Spleen (tissue), 7 donors: ENCODE results near the gene BEST1.

Experiments used
- POLR2A ChIP-seq, 3 donors: fragments of 450-650 bp; IDR thresholded peaks; one replicate each; pipeline ENCODE4 v1.5.1; 2017; ENCODE audit warnings: antibody characterized with exemption in 3 of 3, mild to moderate bottlenecking in 1 of 3
- POLR2AphosphoS5 ChIP-seq, 3 donors: sonication (generic); formaldehyde crosslinking; IDR thresholded peaks; one replicate each; pipeline ENCODE4 v1.5.1; 2017; ENCODE audit warnings: antibody characterized with exemption in 3 of 3
- TF ChIP-seq, protein P1 (sequence below), 11 experiments: fragments of 200-600 bp in 7 of 11; fragments of 450-650 bp in 4 of 11; sonication (generic) in 4 of 11; IDR thresholded peaks in 8 of 11; conservative IDR thresholded peaks in 3 of 11; 1 replicate in 7 of 11; 2 replicates in 4 of 11; pipeline versions ENCODE4 v1.4.0 to v1.8.0; 2016 to 2021; ENCODE audit warnings: antibody characterized with exemption in 11 of 11, inconsistent platforms in 4 of 11, mild to moderate bottlenecking in 1 of 11
- donor health status: DM: no; HTN: no; CAD: no; lungs with moderate emphysema.
- donor health status: DM: no; HTN: no; CAD: no.
- donor health status: DM: no; HTN: no; CAD: no.

DNA sequence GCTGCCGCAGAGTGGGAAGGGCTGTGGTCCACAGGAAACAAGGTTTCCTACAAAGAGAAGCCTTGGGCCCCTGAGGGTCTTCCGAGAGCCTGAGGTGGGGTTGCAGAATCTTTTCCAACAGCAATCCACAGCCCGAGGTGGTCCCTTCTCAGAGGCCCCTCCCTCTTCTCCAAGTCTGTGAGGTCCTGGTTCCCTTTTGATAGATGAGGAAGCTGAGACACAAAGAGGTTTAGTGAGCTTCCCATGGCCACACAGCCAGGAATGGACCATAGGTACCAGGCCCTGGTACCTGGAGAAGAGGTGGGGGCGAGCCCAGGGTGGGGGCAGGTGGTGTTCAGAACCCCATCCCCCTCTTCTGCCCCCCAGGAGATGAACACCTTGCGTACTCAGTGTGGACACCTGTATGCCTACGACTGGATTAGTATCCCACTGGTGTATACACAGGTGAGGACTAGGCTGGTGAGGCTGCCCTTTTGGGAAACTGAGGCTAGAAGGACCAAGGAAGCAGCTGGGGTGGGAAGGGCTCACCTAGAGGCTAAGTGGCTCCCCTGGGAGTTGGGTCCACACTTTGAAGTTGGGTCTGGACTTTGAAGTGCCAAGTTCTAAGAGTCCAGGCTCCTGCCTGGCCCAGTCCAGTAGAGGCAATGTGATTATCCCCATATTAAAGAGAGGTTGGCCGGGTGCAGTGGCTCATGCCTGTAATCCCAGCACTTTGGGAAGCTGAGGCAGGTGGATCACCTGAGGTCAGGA is 7.0 kb downstream of the BEST1 start:
- TF ChIP-seq, protein P1, sequence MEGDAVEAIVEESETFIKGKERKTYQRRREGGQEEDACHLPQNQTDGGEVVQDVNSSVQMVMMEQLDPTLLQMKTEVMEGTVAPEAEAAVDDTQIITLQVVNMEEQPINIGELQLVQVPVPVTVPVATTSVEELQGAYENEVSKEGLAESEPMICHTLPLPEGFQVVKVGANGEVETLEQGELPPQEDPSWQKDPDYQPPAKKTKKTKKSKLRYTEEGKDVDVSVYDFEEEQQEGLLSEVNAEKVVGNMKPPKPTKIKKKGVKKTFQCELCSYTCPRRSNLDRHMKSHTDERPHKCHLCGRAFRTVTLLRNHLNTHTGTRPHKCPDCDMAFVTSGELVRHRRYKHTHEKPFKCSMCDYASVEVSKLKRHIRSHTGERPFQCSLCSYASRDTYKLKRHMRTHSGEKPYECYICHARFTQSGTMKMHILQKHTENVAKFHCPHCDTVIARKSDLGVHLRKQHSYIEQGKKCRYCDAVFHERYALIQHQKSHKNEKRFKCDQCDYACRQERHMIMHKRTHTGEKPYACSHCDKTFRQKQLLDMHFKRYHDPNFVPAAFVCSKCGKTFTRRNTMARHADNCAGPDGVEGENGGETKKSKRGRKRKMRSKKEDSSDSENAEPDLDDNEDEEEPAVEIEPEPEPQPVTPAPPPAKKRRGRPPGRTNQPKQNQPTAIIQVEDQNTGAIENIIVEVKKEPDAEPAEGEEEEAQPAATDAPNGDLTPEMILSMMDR (IDR thresholded peaks at IDR 0.05 in 8 of 11, conservative IDR thresholded peaks at IDR 0.05 in 3 of 11) = no peak
- no peak for TF ChIP-seq POLR2AphosphoS5 (IDR thresholded peaks at IDR 0.05)
- no peak for TF ChIP-seq POLR2A (IDR thresholded peaks at IDR 0.05)
